Heart left ventricle (tissue), 16 donors: Measurements from ENCODE around the gene FTO. TPM values are rescaled to one million over a fixed set of nuclear protein-coding genes. Genes with fewer than 3 reads are reported as not detected.

ENCODE experiments used
- ATAC-seq, 4 donors: fragments of 200-7000 bp; cut with Tn5 transposase; one replicate each; pipeline ENCODE4 v1.9.1; 2020 to 2022; ENCODE audit warnings: moderate library complexity in 4 of 4, mild to moderate bottlenecking in 3 of 4, moderate number of reproducible peaks in 1 of 4
- DNase-seq, 5 donors: peaks; one replicate each; pipeline ENCODE4 v3.0.0-alpha.2; 2020
- H3K27ac ChIP-seq, 12 donors: fragments of 200-600 bp; sonication (generic) in 4 of 12; one replicate each; pipeline versions ENCODE4 v1.5.0 to v1.8.0; 2016 to 2022; ENCODE audit warnings: mild to moderate bottlenecking in 2 of 12
- H3K27me3 ChIP-seq, 9 donors: fragments of 200-600 bp; sonication (generic) in 2 of 9; one replicate each; pipeline versions ENCODE4 v1.5.1 to v1.8.0; 2016 to 2022; ENCODE audit warnings: mild to moderate bottlenecking in 3 of 9
- H3K36me3 ChIP-seq, 9 donors: fragments of 200-600 bp; sonication (generic) in 2 of 9; one replicate each; pipeline versions ENCODE4 v1.5.0 to v1.8.0; 2018 to 2022; ENCODE audit warnings: mild to moderate bottlenecking in 2 of 9
- H3K4me1 ChIP-seq, 12 donors: fragments of 200-600 bp; sonication (generic) in 4 of 12; one replicate each; pipeline versions ENCODE4 v1.5.0 to v1.8.0; 2016 to 2022; ENCODE audit warnings: mild to moderate bottlenecking in 3 of 12
- H3K4me3 ChIP-seq, 12 donors: fragments of 200-600 bp; sonication (generic) in 4 of 12; one replicate each; pipeline versions ENCODE4 v1.5.0 to v1.8.0; 2017 to 2022; ENCODE audit warnings: mild to moderate bottlenecking in 9 of 12, moderate library complexity in 4 of 12
- H3K9me3 ChIP-seq, 12 donors: fragments of 200-600 bp; sonication (generic) in 4 of 12; one replicate each; pipeline versions ENCODE4 v1.5.0 to v1.8.0; 2016 to 2022; ENCODE audit warnings: mild to moderate bottlenecking in 1 of 12
- CTCF ChIP-seq, 12 donors: fragments of 200-600 bp; sonication (generic) in 4 of 12; IDR thresholded peaks; one replicate each; pipeline versions ENCODE4 v1.5.0 to v1.8.0; 2018 to 2022; ENCODE audit warnings: antibody characterized with exemption in 12 of 12, mild to moderate bottlenecking in 5 of 12
- POLR2A ChIP-seq, 2 donors: fragments of 450-650 bp; IDR thresholded peaks; one replicate each; pipeline ENCODE4 v1.6.1; 2017; ENCODE audit warnings: antibody characterized with exemption in 2 of 2, mild to moderate bottlenecking in 2 of 2, moderate library complexity in 2 of 2
- WGBS, 4 donors: extraction: QIAGEN DNeasy Blood & Tissue Kit in 2 of 4; methylation state at CpG; one replicate each; pipeline versions ENCODE4 v1.1.5 to v1.1.7; 2013 to 2018; 5-methylcytosine and 5-hydroxymethylcytosine counted together
- intact Hi-C, 10 donors: fragments of 100-400 bp; cut with DNase I; formaldehyde crosslinking; loops; one replicate each; pipeline versions ENCODE4 v1.11.1 to v1.14.2; 2022
- polyA plus RNA-seq, 2 donors: library from polyadenylated mRNA; stranded (reverse); fragments of 200-250 nt; gene quantifications; one replicate each; pipeline ENCODE4 v1.2.3, GENCODE V29; 2013
- total RNA-seq, 9 donors: library from RNA; depleted of rRNA in 2 of 9; stranded (reverse); fragments of >200 nt in 2 of 9; fragmentation: NEBNext Ultra II Directional in 3 of 9; extraction: Animal tissue kit (Norgen Biotek cat#: 25700) in 3 of 9; gene quantifications; one replicate each; pipeline versions ENCODE4 v1.1.0 to v1.2.4, GENCODE V29; 2016 to 2023
- donor health status: ischemic (EF 13 %, LVEDD 7.1; RV severe dilation, severe dysfunction).
- donor health status: healthy with polysubstance abuse.
- donor health status: DM: no; HTN: yes; CAD: no.
- donor health status: DM: no; HTN: no; CAD: no.
- donor health status: ischemic (EF 25% LVEDD 6.9; RV normal size, moderate dysfunction).
- donor health status: ischemic (EF 25% LVEDD 5.7; RV mildly dilated, moderate dysfunction).
- donor health status: healthy.
- donor health status: DM: yes; HTN: yes; CAD: no.
- donor health status: ischemic (EF 35%, LVEDD 5.7; RV mildly dilated, moderate dysfunction).
- donor health status: nonischemic (EF 11% LVEDD 7.7; RV severe dilation, severe dysfunction).
- donor health status: DM: yes; HTN: yes; CAD: no.
- donor health status: PGD.
- donor health status: ischemic (EF 29% LVEDD 5.4; RV normal size, mild dysfunction).
- donor health status: nonischemic (EF 23%, LVEDD 6.1; RV moderate dilation, normal function).

Gene FTO
- total and polyA plus RNA-seq, 11 donors, result 11.8 to 105 (median 86.8) TPM

- no peaks in the 10 kb centered on the region for H3K4me1 ChIP-seq
- 90 to 93% (median 92%) methylated on average over 12 of the region's 12 CpGs for WGBS, 4 donors
- DNase-seq (no peak), ATAC-seq (no peak)
- H3K36me3 ChIP-seq, result no peaks in the 10 kb centered on the region
- intact Hi-C loops, result no loop called here
- no peak overlapping the region for H3K4me3 ChIP-seq
- H3K27me3 ChIP-seq, result no peaks in the 10 kb centered on the region
- H3K9me3 ChIP-seq, result peaks cover 0 to 6% (median 0%) of the 10 kb centered on the region in 12 donors
- TF ChIP-seq CTCF (IDR thresholded peaks at IDR 0.05), result no peak
- no peak overlapping the region for H3K27ac ChIP-seq
Observed at GRCh38 chr16:54153240-54153934, 449.4 kb downstream of the FTO start.

GRCh38 chr16:54156349-54156748, 452.4 kb downstream of the FTO start:
- TF ChIP-seq POLR2A (IDR thresholded peaks at IDR 0.05), result no peak
- TF ChIP-seq CTCF (IDR thresholded peaks at IDR 0.05), result no peak
- intact Hi-C loops, result no loop called here
- WGBS, 4 donors, result 95 to 100% (median 99%) methylated on average over 1 of the region's 1 CpG
- no peaks in the 10 kb centered on the region for H3K36me3 ChIP-seq
- no peak overlapping the region for H3K4me3 ChIP-seq
- H3K4me1 ChIP-seq, result no peaks in the 10 kb centered on the region
- ATAC-seq, result no peak
- H3K9me3 ChIP-seq, result no peaks in the 10 kb centered on the region
- DNase-seq, result no peak
- no peaks in the 10 kb centered on the region for H3K27me3 ChIP-seq
- H3K27ac ChIP-seq, result no peak overlapping the region

GRCh38 chr16:54158986-54159385, 455.0 kb downstream of the FTO start:
- intact Hi-C loops, result no loop called here

More at GRCh38 chr16:54158986-54159385, 455.0 kb downstream of the FTO start:
- 88 to 91% (median 89%) methylated on average over 4 of the region's 4 CpGs for WGBS, 4 donors
- no peak for DNase-seq
- ATAC-seq, result no peak
- no peak for TF ChIP-seq CTCF (IDR thresholded peaks at IDR 0.05)
- TF ChIP-seq POLR2A (IDR thresholded peaks at IDR 0.05), result no peak
- H3K36me3 ChIP-seq, result no peaks in the 10 kb centered on the region
- H3K9me3 ChIP-seq, result no peaks in the 10 kb centered on the region
- H3K27ac ChIP-seq, result no peak overlapping the region
- no peaks in the 10 kb centered on the region for H3K4me1 ChIP-seq
- H3K27me3 ChIP-seq, result no peaks in the 10 kb centered on the region
- H3K4me3 ChIP-seq, result no peak overlapping the region
